ENCODE data around the gene ZNF408. TPM values are rescaled to one million over a fixed set of nuclear protein-coding genes. Genes with fewer than 3 reads are reported as not detected.

Gene ZNF408
- total and polyA plus RNA-seq, 2 experiments from 2014 or later: 6.1 to 17.2 TPM

- ATAC-seq (no peak), DNase-seq (ENCODE audit: low spot score) (no peak)
- no peaks in the 10 kb centered on the region for H3K9me2 ChIP-seq (ENCODE audit: insufficient read depth)
- H3K79me2 ChIP-seq (replicated peaks; ENCODE audit: insufficient read depth): no peaks in the 10 kb centered on the region
- peaks cover 8% of the 10 kb centered on the region; the same call in 1 of the 2 replicates for H3F3A ChIP-seq (replicated peaks; ENCODE audit: low read depth)
- Mint-ChIP-seq H3K4me3 (no peak overlapping the region), H3K27me3 (ENCODE audit: insufficient read depth, low read depth, poor library complexity) (peaks cover 8% of the 10 kb centered on the region), H3K4me1 (peaks cover 19% of the 10 kb centered on the region), H3K9me3 (no peaks in the 10 kb centered on the region), H3K27ac (no peak overlapping the region; the same call in 1 of the 2 replicates), H3K36me3 (ENCODE audit: low read depth) (peaks cover 36% of the 10 kb centered on the region)
- no peak for TF ChIP-seq ETS1 (IDR thresholded peaks at IDR 0.05)
- TF ChIP-seq REST (IDR thresholded peaks at IDR 0.05; ENCODE audit: unreplicated experiment): no peak
- no peak overlapping the region for H3K4me3 ChIP-seq
- H3K27me3 ChIP-seq (ENCODE audit: insufficient read depth): no peaks in the 10 kb centered on the region
- H3K27ac ChIP-seq (ENCODE audit: low read depth): no peak overlapping the region
- peaks cover 22% of the 10 kb centered on the region; the same call in 1 of the 2 replicates for H3K36me3 ChIP-seq (ENCODE audit: insufficient read depth)
- no peak overlapping the region for H3K4me2 ChIP-seq
- H4K20me1 ChIP-seq (replicated peaks; ENCODE audit: insufficient read depth): peaks cover 1% of the 10 kb centered on the region; the same call in 1 of the 2 replicates
- H2AFZ ChIP-seq: no peak overlapping the region
- peaks cover 19% of the 10 kb centered on the region for H3K4me1 ChIP-seq (ENCODE audit: insufficient read depth)
Measured at GRCh38 chr11:46671958-46672315, 28.9 kb upstream of the ZNF408 start.

- H3K4me2 ChIP-seq: no peak overlapping the region
- peaks cover 36% of the 10 kb centered on the region for H3K36me3 Mint-ChIP-seq (ENCODE audit: low read depth)
- ATAC-seq: no peak
- no peaks in the 10 kb centered on the region for H3K9me2 ChIP-seq (ENCODE audit: insufficient read depth)
- H3K27ac ChIP-seq (ENCODE audit: low read depth): no peak overlapping the region
- H3K9me3 Mint-ChIP-seq: no peaks in the 10 kb centered on the region
- H3K36me3 ChIP-seq (ENCODE audit: insufficient read depth): peaks cover 20% of the 10 kb centered on the region; the same call in 1 of the 2 replicates
- peaks cover 8% of the 10 kb centered on the region; the same call in 1 of the 2 replicates for H3F3A ChIP-seq (replicated peaks; ENCODE audit: low read depth)
- H2AFZ ChIP-seq: no peak overlapping the region
- DNase-seq (ENCODE audit: low spot score): no peak
- H3K4me3 ChIP-seq: no peak overlapping the region
- no peak overlapping the region; the same call in none of the 2 replicates for H3K27ac Mint-ChIP-seq
- no peak overlapping the region for H3K4me3 Mint-ChIP-seq
- peaks cover 19% of the 10 kb centered on the region for H3K4me1 ChIP-seq (ENCODE audit: insufficient read depth)
- H3K79me2 ChIP-seq (replicated peaks; ENCODE audit: insufficient read depth): no peaks in the 10 kb centered on the region
- H3K27me3 ChIP-seq (ENCODE audit: insufficient read depth): no peaks in the 10 kb centered on the region
- peaks cover 8% of the 10 kb centered on the region for H3K27me3 Mint-ChIP-seq (ENCODE audit: insufficient read depth, low read depth, poor library complexity)
- H4K20me1 ChIP-seq (replicated peaks; ENCODE audit: insufficient read depth): no peaks in the 10 kb centered on the region
- peaks cover 20% of the 10 kb centered on the region for H3K4me1 Mint-ChIP-seq
- TF ChIP-seq CTCF (conservative IDR thresholded peaks at IDR 0.05; ENCODE audit: low read depth in 2 of 2) (no peak), CREB1 (CRISPR knock-in tag; IDR thresholded peaks at IDR 0.05; ENCODE audit: low read depth) (no peak), JUNB (IDR thresholded peaks at IDR 0.05; ENCODE audit: unreplicated experiment) (no peak), ZNF114 (CRISPR knock-in tag; IDR thresholded peaks at IDR 0.05) (no peak), ZNF462 (CRISPR knock-in tag; IDR thresholded peaks at IDR 0.05) (no peak), ETS1 (IDR thresholded peaks at IDR 0.05) (no peak)
Measured at GRCh38 chr11:46672381-46672839, 28.4 kb upstream of the ZNF408 start.

All from GM23338 (cell line).